Stimulated activated CD4-positive, alpha-beta T cell treated with anti-CD3 and anti-CD28 coated beads, Interleukin-12 subunit alpha, Interleukin-12 subunit beta, amount 100 ng/mL, for 48 hours (primary cell): Measurements from ENCODE around the gene TRAF3IP3.
A peak's percentile ranks its signal among the peaks of the same experiment; 100 is the strongest.

Experiments used
- DNase-seq, 3 donors: peaks; one replicate each; pipeline ENCODE4 v3.0.0-alpha.2; 2020; ENCODE audit warnings: low read depth in 2 of 3, low spot score in 1 of 3

TRAF3IP3 gene

DNA sequence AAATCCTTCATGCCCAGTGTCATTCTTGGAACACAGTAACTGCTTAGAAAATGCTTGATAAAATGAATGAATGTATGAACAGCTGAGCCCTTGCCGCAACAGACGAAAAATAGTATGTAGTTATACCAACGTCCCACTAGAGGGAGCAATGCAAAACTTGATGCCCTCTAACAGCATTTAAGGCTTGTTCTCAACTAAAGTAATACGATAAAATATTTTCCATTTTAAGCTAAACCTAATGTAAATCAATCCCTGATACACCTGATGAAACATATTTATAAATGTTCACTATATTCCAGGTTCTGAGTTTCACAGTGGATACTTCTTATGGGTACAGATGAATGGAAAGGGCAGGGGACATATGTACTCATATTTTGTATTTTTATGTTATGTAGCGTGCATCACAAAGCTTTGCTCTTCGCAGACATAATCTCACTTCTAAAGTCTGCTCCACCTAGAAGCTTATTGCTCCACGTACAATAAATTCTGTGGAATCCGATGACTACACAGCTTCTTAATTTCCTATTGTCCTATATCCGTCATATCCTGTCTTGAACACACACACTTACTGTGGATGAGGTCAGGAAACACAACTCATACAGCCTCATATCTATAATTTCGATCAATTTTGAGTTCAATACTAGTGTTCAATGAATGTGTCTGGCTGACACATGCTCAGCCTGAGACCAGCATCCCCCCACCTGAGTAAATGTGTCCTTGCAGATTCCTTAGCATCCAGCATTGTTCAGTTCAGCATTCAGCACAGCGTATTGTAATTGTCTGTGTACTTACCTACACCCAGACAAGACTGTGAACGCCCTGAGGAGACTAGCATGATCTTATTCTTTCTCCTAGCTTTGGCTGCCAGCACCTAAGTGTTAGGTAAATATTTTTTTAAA is 67.5 kb downstream of the TRAF3IP3 start:
- DNase-seq = peak in 1 of 3 donors; percentile 25

DNA sequence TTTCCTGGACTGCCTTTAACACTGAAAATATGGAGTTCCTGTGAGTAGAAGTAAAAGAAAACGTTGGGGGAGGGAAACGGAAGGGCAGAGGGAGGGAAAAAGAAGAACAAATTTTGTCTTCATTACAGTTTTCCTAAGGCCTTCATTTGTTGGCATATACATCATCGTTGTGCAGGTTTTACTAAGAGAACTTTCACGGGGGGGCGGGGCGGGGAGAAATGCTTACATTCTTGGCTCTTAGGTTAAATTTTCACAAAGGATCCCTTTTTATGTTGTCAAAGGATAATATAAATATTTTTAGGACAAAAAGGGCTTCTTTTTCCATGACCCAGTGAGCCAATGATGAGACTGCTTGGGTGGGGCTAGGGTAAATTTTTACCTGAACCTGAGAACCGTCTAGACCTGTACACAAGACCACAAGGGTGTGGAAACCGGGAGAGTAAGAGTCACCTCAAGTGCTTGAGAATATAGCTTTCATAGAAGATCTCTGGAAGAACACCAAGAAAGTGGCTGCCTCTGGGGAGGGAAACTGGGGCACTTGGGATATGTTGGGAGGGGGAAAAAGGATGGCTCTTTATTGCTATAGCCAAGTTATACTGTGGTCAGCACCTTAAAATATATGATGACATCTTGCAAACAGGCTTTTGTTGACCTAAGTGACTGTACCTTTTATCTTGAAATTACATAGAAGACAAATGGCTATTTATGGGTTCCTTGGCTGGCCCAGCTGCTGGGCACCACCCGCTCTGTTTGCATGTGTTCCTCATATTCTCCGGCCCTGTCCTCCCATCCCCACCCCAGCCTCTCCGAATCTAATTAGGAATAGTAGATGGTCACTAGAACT is 70.0 kb downstream of the TRAF3IP3 start:
- no peak for DNase-seq

DNA sequence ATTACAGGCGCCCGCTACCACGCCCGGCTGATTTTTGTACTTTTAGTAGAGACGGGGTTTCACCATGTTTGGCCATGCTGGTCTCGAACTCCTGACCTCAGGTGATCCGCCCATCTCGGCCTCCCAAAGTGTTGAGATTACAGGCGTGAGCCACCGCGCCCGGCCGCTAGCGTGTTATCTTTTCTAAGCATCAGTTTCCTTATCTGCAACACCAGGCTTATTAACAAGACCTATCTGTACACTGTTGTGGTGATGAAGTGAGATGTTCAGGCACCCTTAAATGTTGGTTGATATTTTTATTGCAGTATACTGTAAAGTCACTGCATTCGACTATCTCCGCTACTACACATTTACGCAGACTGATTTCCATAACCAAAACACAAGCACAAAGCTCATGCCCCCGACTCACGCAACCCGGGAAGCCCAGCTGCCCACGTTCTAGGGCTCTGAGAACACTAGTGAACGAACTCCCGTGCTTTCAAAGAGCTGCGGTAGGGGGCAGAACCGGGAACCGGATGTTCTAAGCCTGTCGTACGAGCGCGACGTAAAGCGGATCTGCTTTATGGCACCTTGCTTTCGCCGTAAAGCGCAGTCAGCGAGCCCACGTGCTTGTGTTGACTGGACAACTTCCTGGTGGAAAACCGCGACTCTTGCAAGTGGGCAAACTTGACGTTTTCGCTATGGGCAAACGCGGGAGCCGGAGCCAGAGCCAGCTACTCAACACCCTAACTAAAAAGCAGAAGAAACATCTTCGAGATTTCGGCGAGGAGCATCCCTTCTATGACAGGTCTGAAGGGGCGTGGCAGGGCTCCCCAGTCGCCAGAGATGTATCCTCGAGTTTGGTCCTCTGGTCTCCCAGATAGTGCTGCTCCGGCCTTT is 71.8 kb downstream of the TRAF3IP3 start, which contains the start of gene UTP25:
Gene UTP25, plus strand, starts transcription at position 589 of the 879 bp plus-strand sequence. Its CDS starts 92 bp downstream, at position 681.
- peak; percentile 86 to 96 (median 89) for DNase-seq

DNA sequence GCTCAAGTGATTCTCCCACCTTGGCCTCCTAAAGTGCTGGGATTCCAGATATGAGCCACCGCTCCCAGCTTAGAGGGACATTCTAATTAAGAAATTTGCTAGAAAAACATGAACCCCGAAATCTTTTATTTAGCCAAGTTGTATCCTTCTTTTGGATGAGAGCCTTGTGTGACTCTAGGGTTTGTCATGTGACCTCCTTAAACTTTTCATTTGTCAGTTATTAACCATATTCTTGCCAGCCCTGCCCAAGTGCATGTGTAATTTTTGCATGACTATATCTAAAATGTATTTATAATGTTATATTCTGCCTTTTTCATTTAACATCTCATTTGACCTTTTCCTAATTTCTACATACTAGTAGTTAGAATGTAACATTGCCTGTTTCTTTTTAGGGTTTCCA is 73.9 kb downstream of the TRAF3IP3 start:
- DNase-seq = no peak

DNA sequence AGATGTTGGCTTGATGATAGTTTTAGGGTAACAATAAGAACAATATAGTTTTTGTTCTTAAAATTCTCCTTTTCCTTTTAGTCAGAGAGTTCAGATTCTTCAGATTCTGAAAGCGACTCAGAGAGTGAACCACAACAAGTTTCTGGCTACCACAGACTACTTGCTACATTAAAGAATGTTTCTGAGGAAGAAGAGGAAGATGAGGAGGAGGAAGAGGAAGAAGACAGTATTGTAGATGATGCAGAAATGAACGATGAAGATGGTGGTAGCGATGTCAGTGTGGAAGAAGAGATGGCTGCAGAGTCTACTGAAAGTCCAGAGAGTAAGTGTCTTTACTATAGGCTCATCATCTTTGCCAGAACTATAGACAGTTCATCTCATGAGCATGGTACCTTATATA is 74.9 kb downstream of the TRAF3IP3 start:
- DNase-seq = no peak

DNA sequence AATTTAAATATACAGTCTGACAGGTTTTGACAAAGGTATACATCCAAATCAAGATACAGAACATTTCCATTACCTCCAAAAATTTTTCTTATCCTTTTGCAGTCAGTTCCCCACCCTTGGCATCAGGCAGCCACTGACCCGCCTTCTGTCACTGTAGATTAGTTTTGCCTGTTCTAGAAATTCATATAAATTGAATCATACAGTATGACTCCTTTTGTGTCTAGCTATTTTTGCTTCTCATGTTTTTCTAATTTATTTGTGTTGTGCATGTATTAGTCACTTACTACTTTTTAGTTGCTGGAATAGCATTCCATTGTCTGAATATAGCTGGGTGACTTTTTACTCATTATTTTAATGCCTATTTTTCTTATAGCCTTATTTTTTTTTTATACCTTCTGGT is 75.8 kb downstream of the TRAF3IP3 start:
- no peak for DNase-seq
